ENCODE results near the gene TERF2IP. TPM values are rescaled to one million over a fixed set of nuclear protein-coding genes. Genes with fewer than 3 reads are reported as not detected.

The TERF2IP gene
- polyA plus RNA-seq, 4 donors = 85.2 to 91.8 (median 87.3) TPM

DNA sequence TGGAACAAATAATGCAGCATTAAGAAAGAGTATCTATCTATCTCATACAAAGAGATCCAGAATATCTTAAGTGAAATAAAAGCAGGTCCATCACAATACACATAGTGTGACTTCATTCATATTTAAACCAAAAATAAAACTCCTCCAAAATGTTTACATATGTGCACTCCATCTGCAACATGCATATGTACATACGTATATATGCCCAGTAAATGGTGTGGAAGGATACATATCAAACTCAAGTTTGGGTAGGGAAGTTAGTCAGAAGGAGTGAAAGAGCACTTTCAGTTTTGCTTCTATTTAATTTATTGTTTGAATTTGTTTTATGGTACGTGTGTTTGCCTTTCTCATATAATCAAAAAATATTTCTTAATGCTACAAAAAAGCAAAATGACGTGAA is 12.5 kb upstream of the TERF2IP start:
- no peak for DNase-seq (ENCODE audit: low read depth in 4 of 4, low spot score in 3 of 4)

- no peak for DNase-seq (ENCODE audit: low read depth in 4 of 4, low spot score in 3 of 4)
These were observed 7.0 kb upstream of the TERF2IP start for GRCh38 chr16:75640598-75640997.

GRCh38 chr16:75644240-75645012 is 3.1 kb upstream of the TERF2IP start:
- DNase-seq (ENCODE audit: low read depth in 4 of 4, low spot score in 3 of 4) = no peak

- DNase-seq (ENCODE audit: low read depth in 4 of 4, low spot score in 3 of 4) = no peak
These were observed 471 bp upstream of the TERF2IP start for GRCh38 chr16:75647112-75647491.

GRCh38 chr16:75648265-75649076 is 898 bp downstream of the TERF2IP start:
- peak; percentile 75 to 84 (median 80) for DNase-seq (ENCODE audit: low read depth in 4 of 4, low spot score in 3 of 4)

DNA sequence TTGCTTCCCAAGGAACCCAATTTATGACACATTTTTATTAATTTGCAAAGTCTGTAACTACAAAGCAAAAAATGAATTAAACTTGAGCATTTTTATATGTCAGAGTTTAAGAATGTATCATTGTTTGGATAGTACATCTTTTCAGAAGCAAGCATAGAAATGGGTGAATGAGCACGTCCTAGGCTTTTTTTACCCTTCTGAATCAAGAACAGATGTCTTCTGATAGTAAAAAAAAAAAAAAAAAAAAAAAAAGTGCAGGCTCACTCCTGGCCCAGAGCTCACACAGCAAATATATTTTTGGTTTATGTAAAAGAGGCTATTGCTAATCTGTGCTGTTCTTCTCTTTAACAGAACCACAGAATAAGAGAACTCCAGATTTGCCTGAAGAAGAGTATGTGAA is 6.3 kb downstream of the TERF2IP start:
- DNase-seq (ENCODE audit: low read depth in 4 of 4, low spot score in 3 of 4) = no peak

DNA sequence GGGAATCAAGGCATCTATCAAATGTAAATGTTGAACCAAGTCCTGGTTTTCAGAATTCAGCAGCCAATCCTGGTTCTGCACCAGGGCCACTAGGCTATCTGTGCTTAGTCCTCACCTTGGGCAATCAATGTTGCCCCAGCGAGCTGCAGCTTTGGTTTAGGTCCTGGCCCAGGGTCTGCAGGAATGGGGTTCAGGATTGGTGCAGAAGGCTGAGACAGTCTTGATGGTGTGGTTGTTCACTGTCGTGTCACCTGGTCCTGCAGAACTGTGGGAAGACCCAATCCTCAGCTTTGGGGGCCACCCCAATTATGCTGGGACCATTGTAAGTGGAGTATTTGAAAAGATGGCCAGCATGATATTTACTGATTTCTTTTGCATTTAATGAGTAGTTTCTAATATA is 10.6 kb downstream of the TERF2IP start:
- no peak for DNase-seq (ENCODE audit: low read depth in 4 of 4, low spot score in 3 of 4)

DNA sequence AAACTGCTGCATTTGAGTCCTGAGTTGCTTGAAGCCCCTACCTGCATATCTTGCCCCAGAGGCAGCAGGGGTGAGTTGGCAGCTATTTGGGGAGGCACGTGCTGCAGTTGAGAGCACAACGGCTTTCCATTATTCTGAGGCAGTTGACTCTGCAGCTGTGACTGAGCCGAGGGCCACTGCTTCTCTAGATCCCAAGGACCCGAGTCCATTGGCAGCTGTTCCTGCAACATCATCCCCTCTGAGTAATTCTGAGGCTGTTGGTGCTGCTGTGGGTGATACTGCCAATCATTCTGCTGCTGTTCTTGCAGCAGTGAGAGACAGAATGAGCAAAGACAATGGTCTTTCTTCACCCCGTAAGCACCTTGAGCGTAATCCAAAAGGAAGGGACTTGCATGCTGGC is 12.7 kb downstream of the TERF2IP start:
- DNase-seq (ENCODE audit: low read depth in 4 of 4, low spot score in 3 of 4) = no peak

- no peak for DNase-seq (ENCODE audit: low read depth in 4 of 4, low spot score in 3 of 4)
These were observed 13.2 kb downstream of the TERF2IP start for GRCh38 chr16:75660726-75661302.

- DNase-seq (ENCODE audit: low read depth in 4 of 4, low spot score in 3 of 4) = no peak
These were observed 19.9 kb downstream of the TERF2IP start for GRCh38 chr16:75667503-75667902.

- DNase-seq (ENCODE audit: low read depth in 4 of 4, low spot score in 3 of 4) = no peak
These were observed 29.3 kb downstream of the TERF2IP start, which contains the start of gene CPHXL2 for GRCh38 chr16:75676909-75677308. Gene CPHXL2 (minus strand): TSS chr16:75677009. CDS start chr16:75676999, 10 bp downstream.

GRCh38 chr16:75679366-75679765 is 31.8 kb downstream of the TERF2IP start:
- DNase-seq (ENCODE audit: low read depth in 4 of 4, low spot score in 3 of 4) = no peak

GRCh38 chr16:75682308-75682707 is 34.7 kb downstream of the TERF2IP start:
- no peak for DNase-seq (ENCODE audit: low read depth in 4 of 4, low spot score in 3 of 4)

- no peak for DNase-seq (ENCODE audit: low read depth in 4 of 4, low spot score in 3 of 4)
These were observed 39.8 kb downstream of the TERF2IP start for GRCh38 chr16:75687361-75687760.

DNA sequence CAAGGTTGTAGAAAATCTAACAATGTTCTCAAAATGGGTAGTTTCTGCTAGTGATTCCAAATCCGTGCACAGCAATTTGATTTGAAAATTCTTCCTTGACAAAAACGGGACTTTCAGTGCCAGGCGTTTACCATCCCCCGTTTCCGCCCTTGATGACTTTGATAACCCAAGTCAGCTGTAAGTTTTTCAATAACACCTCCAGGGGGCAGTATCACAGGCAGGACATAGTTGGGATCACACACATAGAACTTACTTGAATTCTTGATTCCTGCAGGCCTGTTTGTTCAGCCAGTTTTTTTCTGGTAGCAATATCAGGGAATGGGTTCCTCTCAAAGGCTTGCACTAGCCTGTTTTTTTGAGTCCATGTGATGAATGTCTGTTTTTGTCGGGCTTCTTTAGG is 48.1 kb downstream of the TERF2IP start:
- DNase-seq (ENCODE audit: low read depth in 4 of 4, low spot score in 3 of 4) = no peak

DNA sequence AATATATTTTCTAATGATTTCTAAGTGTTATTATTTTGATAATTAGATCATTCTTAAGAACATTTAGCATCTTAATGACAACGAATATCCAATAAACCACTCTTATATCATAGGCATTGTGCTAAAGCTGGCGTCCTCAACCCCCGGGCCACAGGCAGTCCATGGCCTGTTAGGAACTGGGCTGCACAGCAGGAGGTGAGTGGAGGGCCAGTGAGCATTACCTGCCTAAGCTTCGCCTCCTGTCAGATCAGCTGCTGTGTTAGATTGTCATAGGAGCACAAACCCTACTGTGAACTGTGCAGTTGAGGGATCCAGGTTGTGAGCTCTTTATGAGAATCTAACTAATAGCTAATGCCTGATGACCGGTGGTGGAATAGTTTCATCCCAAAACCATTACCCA is 50.0 kb downstream of the TERF2IP start:
- DNase-seq (ENCODE audit: low read depth in 4 of 4, low spot score in 3 of 4) = no peak

DNA sequence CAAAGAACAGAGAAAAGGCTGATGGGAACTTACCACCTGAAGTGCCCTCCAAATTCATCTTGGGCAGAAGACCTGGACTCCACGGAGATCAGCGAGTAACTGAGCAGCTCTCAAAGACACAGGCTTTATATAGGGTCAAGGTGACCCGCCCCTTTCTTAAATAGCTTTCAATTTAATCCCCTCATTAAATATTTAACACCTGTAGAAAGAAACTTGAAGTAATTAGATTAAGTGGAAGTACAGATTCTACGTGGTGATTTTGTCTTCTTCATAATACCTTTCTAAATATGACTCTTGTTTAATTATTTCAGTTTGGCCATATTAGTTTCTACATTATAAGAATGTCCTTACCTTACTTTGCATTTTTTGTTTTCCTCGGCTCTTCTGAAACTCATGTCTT is 53.8 kb downstream of the TERF2IP start, which contains the start of gene DUXB:
DUXB (minus strand) TSS at position 101 of the 400 bp plus-strand sequence; CDS start at position 58, 43 bp downstream.
- no peak for DNase-seq (ENCODE audit: low read depth in 4 of 4, low spot score in 3 of 4)

GRCh38 chr16:75702242-75702641 is 54.7 kb downstream of the TERF2IP start:
- no peak for DNase-seq (ENCODE audit: low read depth in 4 of 4, low spot score in 3 of 4)

GRCh38 chr16:75703306-75703705 is 55.7 kb downstream of the TERF2IP start:
- DNase-seq (ENCODE audit: low read depth in 4 of 4, low spot score in 3 of 4) = no peak
